Activated T-cell treated with anti-CD3 and anti-CD28 coated beads, Interleukin-2, amount 50 U/mL, for 24 hours (primary cell): ENCODE data around the gene MID1.

Experiments used
- DNase-seq: peaks from one replicate; pipeline ENCODE4 v3.0.0-alpha.2; 2020
- H3K27ac Mint-ChIP-seq: 2 replicates; pipeline ENCODE4 v1.8.0; 2020; ENCODE audit warnings: mild to moderate bottlenecking, mixed read lengths
- H3K27me3 Mint-ChIP-seq: 2 replicates; pipeline ENCODE4 v1.8.0; 2020; ENCODE audit warnings: mixed read lengths
- H3K36me3 Mint-ChIP-seq: 2 replicates; pipeline ENCODE4 v1.8.0; 2020; ENCODE audit warnings: low read depth, mixed read lengths
- H3K4me1 Mint-ChIP-seq: 2 replicates; pipeline ENCODE4 v1.8.0; 2020; ENCODE audit warnings: low read depth, mixed read lengths
- H3K4me3 Mint-ChIP-seq: 2 replicates; pipeline ENCODE4 v1.8.0; 2020; ENCODE audit warnings: mild to moderate bottlenecking, moderate library complexity, mixed read lengths
- H3K9me3 Mint-ChIP-seq: 2 replicates; pipeline ENCODE4 v1.8.0; 2020; ENCODE audit warnings: mixed read lengths

MID1 gene

GRCh38 chrX:10630320-10630719 is 9.9 kb upstream of the MID1 start:
- Mint-ChIP-seq H3K9me3 (no peaks in the 10 kb centered on the region), H3K4me1 (no peaks in the 10 kb centered on the region), H3K27me3 (peaks cover 44% of the 10 kb centered on the region), H3K36me3 (no peaks in the 10 kb centered on the region), H3K27ac (no peak overlapping the region), H3K4me3 (no peak overlapping the region)
- no peak for DNase-seq

GRCh38 chrX:10629905-10630304 is 9.5 kb upstream of the MID1 start:
- Mint-ChIP-seq H3K27me3 (peaks cover 44% of the 10 kb centered on the region), H3K36me3 (no peaks in the 10 kb centered on the region), H3K9me3 (no peaks in the 10 kb centered on the region), H3K4me1 (no peaks in the 10 kb centered on the region), H3K27ac (no peak overlapping the region), H3K4me3 (no peak overlapping the region)
- DNase-seq = no peak

GRCh38 chrX:10628906-10629305 is 8.5 kb upstream of the MID1 start:
- Mint-ChIP-seq H3K9me3 (no peaks in the 10 kb centered on the region), H3K4me3 (no peak overlapping the region), H3K27ac (no peak overlapping the region), H3K4me1 (no peaks in the 10 kb centered on the region), H3K36me3 (no peaks in the 10 kb centered on the region), H3K27me3 (peaks cover 40% of the 10 kb centered on the region)
- no peak for DNase-seq

- H3K9me3 Mint-ChIP-seq = no peaks in the 10 kb centered on the region
- no peaks in the 10 kb centered on the region for H3K36me3 Mint-ChIP-seq
- peaks cover 9% of the 10 kb centered on the region for H3K4me1 Mint-ChIP-seq
- peaks cover 64% of the 10 kb centered on the region for H3K27me3 Mint-ChIP-seq
- no peak for DNase-seq
- no peak overlapping the region for H3K4me3 Mint-ChIP-seq
- H3K27ac Mint-ChIP-seq = no peak overlapping the region
These were observed 1.8 kb upstream of the MID1 start for GRCh38 chrX:10622197-10622596.

- no peaks in the 10 kb centered on the region for H3K36me3 Mint-ChIP-seq
- H3K9me3 Mint-ChIP-seq = no peaks in the 10 kb centered on the region
- H3K27ac Mint-ChIP-seq = no peak overlapping the region
- H3K27me3 Mint-ChIP-seq = peaks cover 86% of the 10 kb centered on the region
- peak overlapping the region; percentile 61 for H3K4me3 Mint-ChIP-seq
- H3K4me1 Mint-ChIP-seq = peaks cover 9% of the 10 kb centered on the region
- no peak for DNase-seq
These were observed 849 bp downstream of the MID1 start for GRCh38 chrX:10619425-10620046.

- Mint-ChIP-seq H3K9me3 (no peaks in the 10 kb centered on the region), H3K4me3 (no peak overlapping the region), H3K36me3 (no peaks in the 10 kb centered on the region), H3K27ac (no peak overlapping the region), H3K27me3 (peaks cover 87% of the 10 kb centered on the region), H3K4me1 (peaks cover 9% of the 10 kb centered on the region)
- no peak for DNase-seq
These were observed 1.4 kb downstream of the MID1 start for GRCh38 chrX:10618961-10619360.

GRCh38 chrX:10617999-10618351 is 2.4 kb downstream of the MID1 start:
- no peaks in the 10 kb centered on the region for H3K36me3 Mint-ChIP-seq
- H3K4me1 Mint-ChIP-seq = peaks cover 9% of the 10 kb centered on the region
- DNase-seq = no peak
- H3K27ac Mint-ChIP-seq = no peak overlapping the region
- H3K9me3 Mint-ChIP-seq = no peaks in the 10 kb centered on the region
- peaks cover 82% of the 10 kb centered on the region for H3K27me3 Mint-ChIP-seq
- no peak overlapping the region for H3K4me3 Mint-ChIP-seq

- H3K36me3 Mint-ChIP-seq = no peaks in the 10 kb centered on the region
- no peaks in the 10 kb centered on the region for H3K9me3 Mint-ChIP-seq
- no peak overlapping the region for H3K27ac Mint-ChIP-seq
- H3K27me3 Mint-ChIP-seq = peaks cover 76% of the 10 kb centered on the region
- DNase-seq = no peak
- peaks cover 9% of the 10 kb centered on the region for H3K4me1 Mint-ChIP-seq
- H3K4me3 Mint-ChIP-seq = no peak overlapping the region
These were observed 3.0 kb downstream of the MID1 start for GRCh38 chrX:10617186-10617998.

GRCh38 chrX:10615931-10616774 is 4.2 kb downstream of the MID1 start:
- H3K27ac Mint-ChIP-seq = no peak overlapping the region
- DNase-seq = no peak
- H3K4me3 Mint-ChIP-seq = no peak overlapping the region
- peaks cover 9% of the 10 kb centered on the region for H3K4me1 Mint-ChIP-seq
- H3K27me3 Mint-ChIP-seq = peaks cover 72% of the 10 kb centered on the region
- no peaks in the 10 kb centered on the region for H3K9me3 Mint-ChIP-seq
- no peaks in the 10 kb centered on the region for H3K36me3 Mint-ChIP-seq

GRCh38 chrX:10612215-10612614 is 8.2 kb downstream of the MID1 start:
- H3K4me1 Mint-ChIP-seq = no peaks in the 10 kb centered on the region
- H3K27ac Mint-ChIP-seq = no peak overlapping the region
- DNase-seq = no peak
- H3K27me3 Mint-ChIP-seq = peaks cover 46% of the 10 kb centered on the region
- H3K9me3 Mint-ChIP-seq = no peaks in the 10 kb centered on the region
- no peak overlapping the region for H3K4me3 Mint-ChIP-seq
- no peaks in the 10 kb centered on the region for H3K36me3 Mint-ChIP-seq

- Mint-ChIP-seq H3K36me3 (no peaks in the 10 kb centered on the region), H3K9me3 (no peaks in the 10 kb centered on the region), H3K4me1 (no peaks in the 10 kb centered on the region), H3K4me3 (no peak overlapping the region), H3K27ac (no peak overlapping the region), H3K27me3 (peaks cover 41% of the 10 kb centered on the region)
- DNase-seq = no peak
These were observed 8.8 kb downstream of the MID1 start for GRCh38 chrX:10611441-10612090.

GRCh38 chrX:10608099-10608498 is 12.3 kb downstream of the MID1 start:
- no peak for DNase-seq
- H3K4me1 Mint-ChIP-seq = no peaks in the 10 kb centered on the region
- H3K27me3 Mint-ChIP-seq = peaks cover 24% of the 10 kb centered on the region
- H3K9me3 Mint-ChIP-seq = no peaks in the 10 kb centered on the region
- no peak overlapping the region for H3K4me3 Mint-ChIP-seq
- no peaks in the 10 kb centered on the region for H3K36me3 Mint-ChIP-seq
- no peak overlapping the region for H3K27ac Mint-ChIP-seq

GRCh38 chrX:10607233-10607632 is 13.2 kb downstream of the MID1 start:
- Mint-ChIP-seq H3K4me3 (no peak overlapping the region), H3K9me3 (no peaks in the 10 kb centered on the region), H3K27ac (no peak overlapping the region), H3K4me1 (no peaks in the 10 kb centered on the region), H3K36me3 (no peaks in the 10 kb centered on the region), H3K27me3 (peaks cover 25% of the 10 kb centered on the region)
- no peak for DNase-seq

GRCh38 chrX:10603612-10604011 is 16.8 kb downstream of the MID1 start:
- no peak overlapping the region for H3K27ac Mint-ChIP-seq
- peaks cover 13% of the 10 kb centered on the region for H3K27me3 Mint-ChIP-seq
- no peaks in the 10 kb centered on the region for H3K4me1 Mint-ChIP-seq
- no peaks in the 10 kb centered on the region for H3K36me3 Mint-ChIP-seq
- no peak overlapping the region for H3K4me3 Mint-ChIP-seq
- H3K9me3 Mint-ChIP-seq = no peaks in the 10 kb centered on the region
- DNase-seq = no peak
